H1 (cell line): ENCODE data around the gene ADGRG2. TPM values are rescaled to one million over a fixed set of nuclear protein-coding genes. Genes with fewer than 3 reads are reported as not detected.

Experiments
- CTCF ChIA-PET: fragments of 300-600 bp; sonication (Branson Sonifier 250); formaldehyde crosslinking; loops from one replicate; lab custom pipeline; 2021; ENCODE audit not compliant: partially characterized antibody; lab: Charles Lee
- POLR2A ChIA-PET: fragments of 300-600 bp; sonication (Branson Sonifier 250); formaldehyde crosslinking; loops from one replicate; lab custom pipeline; 2021; ENCODE audit warnings: inconsistent platforms; ENCODE audit not compliant: partially characterized antibody; lab: Charles Lee
- DNase-seq, 2 experiments: peaks; one replicate each; pipeline versions ENCODE4 v3.0.0 to v3.0.0-alpha.2; 2010 to 2022; ENCODE audit warnings: low spot score in 2 of 2, low read depth in 1 of 2, mixed read lengths in 1 of 2
- FAIRE-seq: peaks from 2 replicates; lab custom pipeline; 2011; peaks lifted over from hg19 to GRCh38; lab: Jason Lieb, UNC
- H2AFZ ChIP-seq: 2 replicates; pipeline ENCODE4 v1.8.1; 2012; ENCODE audit warnings: low read length, inconsistent platforms
- H2AK5ac ChIP-seq: 2 replicates; pipeline ENCODE4 v1.6.1; 2013; ENCODE audit warnings: low read depth, low read length
- H2BK120ac ChIP-seq: replicated peaks from 2 replicates; pipeline ENCODE3; 2013; ENCODE audit warnings: low read depth, low read length, inconsistent platforms
- H2BK12ac ChIP-seq: 2 replicates; pipeline ENCODE4 v1.6.1; 2013; ENCODE audit warnings: low read depth, low read length
- H2BK15ac ChIP-seq: 2 replicates; pipeline ENCODE4 v1.6.1; 2013; ENCODE audit warnings: low read length
- H2BK20ac ChIP-seq: 2 replicates; pipeline ENCODE4 v1.6.1; 2013; ENCODE audit warnings: low read length
- H2BK5ac ChIP-seq: 2 replicates; pipeline ENCODE4 v1.6.1; 2013; ENCODE audit warnings: low read depth, low read length
- H3K14ac ChIP-seq: 2 replicates; pipeline ENCODE4 v1.6.1; 2013; ENCODE audit warnings: inconsistent platforms; ENCODE audit not compliant: insufficient read length
- H3K18ac ChIP-seq: 2 replicates; pipeline ENCODE4 v1.6.1; 2013; ENCODE audit warnings: low read length; ENCODE audit errors: extremely low read depth
- H3K23ac ChIP-seq: 2 replicates; pipeline ENCODE4 v1.6.1; 2013; ENCODE audit warnings: inconsistent platforms; ENCODE audit not compliant: insufficient read length
- H3K23me2 ChIP-seq: 2 replicates; pipeline ENCODE4 v1.6.1; 2013; ENCODE audit warnings: low read depth, low read length
- H3K27ac ChIP-seq: 2 replicates; pipeline ENCODE4 v1.6.1; 2011; ENCODE audit warnings: low read depth, low read length, inconsistent platforms
- H3K27me3 ChIP-seq, 4 experiments: replicated peaks in 1 of 4; 1 replicate in 1 of 4; 2 replicates in 3 of 4; pipeline versions ENCODE4 v1.6.1 to v1.8.1; 2011 to 2013; ENCODE audit warnings: low read length in 3 of 4, mild to moderate bottlenecking in 3 of 4, inconsistent platforms in 2 of 4, mixed read lengths in 2 of 4, moderate library complexity in 1 of 4; ENCODE audit not compliant: control insufficient read depth in 3 of 4, insufficient read depth in 3 of 4; ENCODE audit errors: extremely low read depth in 1 of 4
- H3K36me3 ChIP-seq, 4 experiments: 2 replicates each; pipeline versions ENCODE4 v1.6.1 to v1.8.1; 2011 to 2013; ENCODE audit warnings: mild to moderate bottlenecking in 4 of 4, low read length in 3 of 4, moderate library complexity in 2 of 4, control low read depth in 1 of 4, inconsistent platforms in 1 of 4; ENCODE audit not compliant: insufficient read depth in 4 of 4, control insufficient read depth in 2 of 4
- H3K4ac ChIP-seq: replicated peaks from 2 replicates; pipeline ENCODE3; 2013; ENCODE audit warnings: low read length, low read depth, mixed read lengths, inconsistent platforms; ENCODE audit not compliant: insufficient read length
- H3K4me1 ChIP-seq, 4 experiments: replicated peaks in 1 of 4; 1 replicate in 1 of 4; 2 replicates in 3 of 4; pipeline versions ENCODE4 v1.6.1 to v1.8.1; 2011 to 2013; ENCODE audit warnings: low read length in 3 of 4, inconsistent platforms in 2 of 4, mixed read lengths in 1 of 4; ENCODE audit not compliant: insufficient read depth in 4 of 4, control insufficient read depth in 3 of 4
- H3K4me2 ChIP-seq, 2 experiments: 2 replicates each; pipeline versions ENCODE4 v1.6.1 to v1.8.1; 2011 to 2013; ENCODE audit warnings: low read depth in 2 of 2, low read length in 2 of 2, control low read depth in 1 of 2, inconsistent platforms in 1 of 2, mild to moderate bottlenecking in 1 of 2; ENCODE audit not compliant: insufficient read depth in 1 of 2
- H3K4me3 ChIP-seq, 4 experiments: fragments of 200-600, 300-600 bp in 1 of 4; sonication (generic), shearing (Covaris generic), sonication (Bioruptor Twin) in 1 of 4; 2 replicates each; pipeline versions ENCODE4 v1.5.1 to v1.8.1; 2011 to 2016; ENCODE audit warnings: low read length in 4 of 4, low read depth in 3 of 4, control low read depth in 2 of 4, inconsistent platforms in 2 of 4, mild to moderate bottlenecking in 2 of 4, mixed read lengths in 1 of 4, moderate library complexity in 1 of 4; ENCODE audit not compliant: insufficient read depth in 2 of 4; ENCODE audit errors: extremely low read depth in 1 of 4
- H3K56ac ChIP-seq: replicated peaks from 2 replicates; pipeline ENCODE3; 2013; ENCODE audit warnings: low read depth, mild to moderate bottlenecking, mixed read lengths, low read length, inconsistent platforms; ENCODE audit not compliant: insufficient read length
- H3K79me1 ChIP-seq: 2 replicates; pipeline ENCODE4 v1.6.1; 2013; ENCODE audit warnings: low read depth, low read length, control low read depth
- H3K79me2 ChIP-seq, 2 experiments: 2 replicates each; pipeline versions ENCODE4 v1.6.1 to v1.8.1; 2012 to 2013; ENCODE audit warnings: low read length in 2 of 2, mild to moderate bottlenecking in 2 of 2, inconsistent platforms in 1 of 2; ENCODE audit not compliant: insufficient read depth in 2 of 2, control insufficient read depth in 1 of 2
- H3K9ac ChIP-seq, 4 experiments: replicated peaks in 1 of 4; 1 replicate in 1 of 4; 2 replicates in 3 of 4; pipeline versions ENCODE4 v1.6.1 to v1.8.1; 2011 to 2013; ENCODE audit warnings: low read depth in 3 of 4, low read length in 3 of 4, control low read depth in 2 of 4, mild to moderate bottlenecking in 2 of 4, moderate library complexity in 2 of 4, inconsistent platforms in 1 of 4; ENCODE audit errors: extremely low read depth in 1 of 4
- H3K9me3 ChIP-seq, 2 experiments: 2 replicates each; pipeline versions ENCODE4 v1.6.1 to v1.8.1; 2012 to 2013; ENCODE audit warnings: mild to moderate bottlenecking in 2 of 2, moderate library complexity in 2 of 2, control low read depth in 1 of 2, inconsistent platforms in 1 of 2, low read depth in 1 of 2, low read length in 1 of 2, mixed read lengths in 1 of 2; ENCODE audit not compliant: insufficient read depth in 2 of 2
- H4K20me1 ChIP-seq, 2 experiments: replicated peaks in 1 of 2; 2 replicates each; pipeline versions ENCODE3 to v1.8.1; 2011 to 2013; ENCODE audit warnings: inconsistent platforms in 2 of 2, low read length in 2 of 2, mild to moderate bottlenecking in 1 of 2; ENCODE audit not compliant: insufficient read depth in 2 of 2, control insufficient read depth in 1 of 2
- H4K5ac ChIP-seq: 2 replicates; pipeline ENCODE4 v1.6.1; 2013; ENCODE audit warnings: low read length, low read depth, mixed read lengths, inconsistent platforms; ENCODE audit not compliant: insufficient read length
- H4K8ac ChIP-seq: 2 replicates; pipeline ENCODE4 v1.8.0; 2013; ENCODE audit warnings: mild to moderate bottlenecking, moderate library complexity, low read length, inconsistent platforms; ENCODE audit not compliant: insufficient read depth; ENCODE audit errors: extremely low read depth
- H4K91ac ChIP-seq: replicated peaks from 2 replicates; pipeline ENCODE3; 2013; ENCODE audit warnings: low read length, mixed read lengths, inconsistent platforms; ENCODE audit not compliant: insufficient read length
- CBX5 ChIP-seq: fragments of 300-800, 300-1000 bp; sonication (generic); IDR thresholded peaks from 2 replicates; pipeline ENCODE4 v1.7.1; 2016; ENCODE audit warnings: antibody characterized with exemption, low read length, low read depth
- HDAC2 ChIP-seq, 2 experiments: fragments of 300-600 bp in 1 of 2; sonication (generic) in 1 of 2; IDR thresholded peaks; 2 replicates each; pipeline ENCODE4 v1.6.1; 2011 to 2012; ENCODE audit warnings: low read depth in 2 of 2, low read length in 2 of 2, mild to moderate bottlenecking in 2 of 2, moderate library complexity in 2 of 2, borderline replicate concordance in 1 of 2, inconsistent platforms in 1 of 2
- HDAC6 ChIP-seq: IDR thresholded peaks from one replicate; pipeline ENCODE4 v1.7.1; 2012; ENCODE audit warnings: low read depth, mild to moderate bottlenecking, inconsistent platforms, low read length, moderate library complexity
- JUN ChIP-seq: IDR thresholded peaks from 2 replicates; pipeline ENCODE4 v1.6.1; 2011; ENCODE audit warnings: low read depth, mild to moderate bottlenecking, improper control_type of control experiment, low read length
- KDM5A ChIP-seq: fragments of 200-600 bp; IDR thresholded peaks from 2 replicates; pipeline ENCODE4 v1.7.1; 2012; ENCODE audit warnings: mild to moderate bottlenecking, low read length, inconsistent platforms, mixed read lengths
- NANOG ChIP-seq: IDR thresholded peaks from 2 replicates; pipeline ENCODE4 v1.6.1; 2011; ENCODE audit warnings: low read length, low read depth, mild to moderate bottlenecking, inconsistent platforms; ENCODE audit not compliant: insufficient read depth, poor library complexity, severe bottlenecking
- POLR2A ChIP-seq, 2 experiments: IDR thresholded peaks; 1 replicate in 1 of 2; 2 replicates in 1 of 2; pipeline ENCODE4 v1.6.1; 2011; ENCODE audit warnings: low read depth in 2 of 2, low read length in 2 of 2, mild to moderate bottlenecking in 2 of 2; ENCODE audit errors: control extremely low read depth in 1 of 2
- RXRA ChIP-seq: IDR thresholded peaks from 2 replicates; pipeline ENCODE4 v1.6.1; 2011; ENCODE audit warnings: low read depth, mild to moderate bottlenecking, low read length, moderate library complexity; ENCODE audit not compliant: insufficient read depth
- SP2 ChIP-seq: IDR thresholded peaks from 2 replicates; pipeline ENCODE4 v1.6.1; 2012; ENCODE audit warnings: mild to moderate bottlenecking, low read length, inconsistent platforms
- SP4 ChIP-seq: IDR thresholded peaks from 2 replicates; pipeline ENCODE4 v1.6.1; 2012; ENCODE audit warnings: low read length, inconsistent platforms
- USF2 ChIP-seq: IDR thresholded peaks from 2 replicates; pipeline ENCODE4 v1.6.1; 2011; ENCODE audit warnings: low read length, improper control_type of control experiment
- polyA plus RNA-seq, 7 experiments: library from polyadenylated mRNA; depleted of rRNA in 3 of 7; stranded (reverse) in 5 of 7; unstranded in 2 of 7; fragments of >200 nt in 5 of 7; fragments of 200-250 nt in 2 of 7; gene quantifications; 1 replicate in 5 of 7; 2 replicates in 1 of 7; 4 replicates in 1 of 7; pipeline versions ENCODE4 v1.2.1 to v1.2.3, GENCODE V29; 2011 to 2013; ENCODE audit warnings: missing spikeins in 2 of 7, mixed read lengths in 2 of 7
- total RNA-seq: library from RNA; stranded (reverse); fragmentation: NEBNext Ultra II Directional; extraction: Animal tissue kit (Norgen Biotek cat#: 25700); gene quantifications from 2 replicates; pipeline ENCODE4 v1.2.1, GENCODE V29; 2021

ADGRG2 gene
- total and polyA plus RNA-seq, 2 of the 8 experiments (the other 6 are each of a cell fraction or from before 2014, with no cell fraction given), result 8.9 to 13.3 TPM

- H3K4ac ChIP-seq, result no peak overlapping the region
- H3K23me2 ChIP-seq, result no peaks in the 10 kb centered on the region
- H3K27ac ChIP-seq, result no peak overlapping the region
- no peak overlapping the region for H3K18ac ChIP-seq
- ChIA-PET POLR2A (no interaction called here), CTCF (no interaction called here)
- H3K9ac ChIP-seq, result no peak overlapping the region
- DNase-seq (no peak), FAIRE-seq (no peak)
- H3K79me1 ChIP-seq, result no peaks in the 10 kb centered on the region
- no peak overlapping the region for H3K4me2 ChIP-seq
- H3K4me3 ChIP-seq, result no peak overlapping the region
- H2AFZ ChIP-seq, result no peak overlapping the region
- H2AK5ac ChIP-seq, result no peak overlapping the region
- TF ChIP-seq HDAC6 (no peak), NANOG (no peak), SP2 (no peak), POLR2A (IDR thresholded peaks at IDR 0.05; ENCODE audit: control extremely low read depth in 1 of 2, low read depth in 2 of 2, low read length in 2 of 2) (no peak), KDM5A (no peak), CBX5 (no peak), JUN (no peak), HDAC2 (IDR thresholded peaks at IDR 0.05; ENCODE audit: borderline replicate concordance in 1 of 2, low read depth in 2 of 2, low read length in 2 of 2) (no peak), RXRA (no peak), USF2 (no peak), SP4 (no peak)
- H2BK20ac ChIP-seq, result no peak overlapping the region
- no peak overlapping the region for H2BK15ac ChIP-seq
- no peak overlapping the region for H3K23ac ChIP-seq
- H2BK5ac ChIP-seq, result no peak overlapping the region
- H3K79me2 ChIP-seq, result no peaks in the 10 kb centered on the region
- no peaks in the 10 kb centered on the region; a peak in 1 of 8 replicates for H3K36me3 ChIP-seq
- H3K56ac ChIP-seq, result no peak overlapping the region
- no peak overlapping the region for H2BK12ac ChIP-seq
- no peak overlapping the region for H2BK120ac ChIP-seq
- no peak overlapping the region for H4K5ac ChIP-seq
- H4K20me1 ChIP-seq, result peaks cover 0 to 2% of the 10 kb centered on the region in 2 experiments
- no peaks in the 10 kb centered on the region for H3K4me1 ChIP-seq
- H4K8ac ChIP-seq, result no peak overlapping the region
- H3K27me3 ChIP-seq, result no peaks in the 10 kb centered on the region
- no peak overlapping the region for H3K14ac ChIP-seq
- no peaks in the 10 kb centered on the region for H3K9me3 ChIP-seq
- H4K91ac ChIP-seq, result no peak overlapping the region
Observed at GRCh38 chrX:18962329-18962728, 159.9 kb downstream of the ADGRG2 start.
